ENCODE measurements around the gene GDAP2.

- TF ChIP-seq CTCF (IDR thresholded peaks at IDR 0.05) (no peak), POLR2A (IDR thresholded peaks at IDR 0.05) (no peak), POLR2AphosphoS5 (IDR thresholded peaks at IDR 0.05) (no peak), EP300 (IDR thresholded peaks at IDR 0.05) (no peak)
These were observed 45.8 kb downstream of the GDAP2 start for GRCh38 chr1:117883616-117884015.
